Smooth muscle cell (in vitro differentiated cells): ENCODE measurements around the gene FEM1C. TPM values are rescaled to one million over a fixed set of nuclear protein-coding genes. Genes with fewer than 3 reads are reported as not detected.

ENCODE experiments used
- DNase-seq: peaks from one replicate; lab custom pipeline; 2025; ENCODE audit not compliant: unreplicated experiment; lab: John Stamatoyannopoulos, UW
- H2AFZ ChIP-seq: fragments of 200-600 bp; sonication (generic); 2 replicates; pipeline ENCODE4 v1.6.0; 2016; ENCODE audit warnings: antibody characterized with exemption, low read depth, mild to moderate bottlenecking
- H3F3A ChIP-seq: fragments of 200-600 bp; sonication (generic); 2 replicates; pipeline ENCODE4 v1.6.0; 2017; ENCODE audit warnings: antibody characterized with exemption, low read depth
- H3K27ac ChIP-seq: fragments of 200-600 bp; sonication (generic); 2 replicates; pipeline ENCODE4 v1.5.1; 2016; ENCODE audit warnings: low read depth, mild to moderate bottlenecking
- H3K27me3 ChIP-seq: fragments of 200-600 bp; sonication (generic); 2 replicates; pipeline ENCODE4 v1.6.1; 2016; ENCODE audit warnings: low read depth, mild to moderate bottlenecking
- H3K36me3 ChIP-seq: fragments of 200-600 bp; sonication (generic); 2 replicates; pipeline ENCODE4 v1.5.1; 2016; ENCODE audit warnings: low read depth
- H3K4me1 ChIP-seq: fragments of 200-600 bp; sonication (generic); 2 replicates; pipeline ENCODE4 v1.5.1; 2016; ENCODE audit warnings: low read depth
- H3K4me2 ChIP-seq: fragments of 200-600 bp; sonication (generic); 2 replicates; pipeline ENCODE4 v1.6.0; 2016; ENCODE audit warnings: mild to moderate bottlenecking
- H3K4me3 ChIP-seq: fragments of 200-600 bp; sonication (generic); 2 replicates; pipeline ENCODE4 v1.5.1; 2016; ENCODE audit warnings: mild to moderate bottlenecking
- H3K79me2 ChIP-seq: fragments of 200-600 bp; sonication (generic); 2 replicates; pipeline ENCODE4 v1.6.0; 2016; ENCODE audit warnings: low read depth, mild to moderate bottlenecking
- H3K9ac ChIP-seq: fragments of 200-600 bp; sonication (generic); 2 replicates; pipeline ENCODE4 v1.6.0; 2016; ENCODE audit warnings: low read depth
- H3K9me3 ChIP-seq: fragments of 200-600 bp; sonication (generic); replicated peaks from 2 replicates; pipeline ENCODE4 v1.5.1; 2016; ENCODE audit warnings: low read depth
- H4K20me1 ChIP-seq: fragments of 200-600 bp; sonication (generic); 2 replicates; pipeline ENCODE4 v1.6.0; 2016; ENCODE audit warnings: low read depth
- CTCF ChIP-seq: fragments of 200-600 bp; sonication (generic); IDR thresholded peaks from 2 replicates; pipeline ENCODE4 v1.5.1; 2017; ENCODE audit warnings: borderline replicate concordance, mild to moderate bottlenecking, antibody characterized with exemption; ENCODE audit not compliant: insufficient read depth, poor library complexity, severe bottlenecking
- WGBS: methylation state at CpG from one replicate; pipeline ENCODE4 v1.1.7; 2016; ENCODE audit warnings: low lambda C conversion rate; 5-methylcytosine and 5-hydroxymethylcytosine counted together
- polyA plus RNA-seq: library from polyadenylated mRNA; unstranded; fragments of >200 nt; fragmentation: Nextera tagmentation; extraction: Ambion mirVana; gene quantifications from 2 replicates; pipeline ENCODE4 v1.2.1, GENCODE V29; 2016
- total RNA-seq: library from RNA; depleted of rRNA; stranded (reverse); fragments of >200 nt; gene quantifications from 2 replicates; pipeline ENCODE4 v1.2.3, GENCODE V29; 2014

The FEM1C gene
- total and polyA plus RNA-seq, 2 experiments from 2014 or later = 5.9 to 31.7 TPM

GRCh38 chr5:115586525-115587146, 42.1 kb upstream of the FEM1C start:
- no peak overlapping the region for H3K27ac ChIP-seq
- WGBS = 56% methylated on average over 6 of the region's 6 CpGs
- DNase-seq = no peak

GRCh38 chr5:115585265-115585664, 40.7 kb upstream of the FEM1C start:
- Histone ChIP-seq H3K4me1 (peaks cover 8% of the 10 kb centered on the region), H3K9me3 (no peaks in the 10 kb centered on the region), H3K27me3 (no peaks in the 10 kb centered on the region), H3K79me2 (peaks cover 16% of the 10 kb centered on the region), H3F3A (no peaks in the 10 kb centered on the region), H4K20me1 (peaks cover 48% of the 10 kb centered on the region), H3K4me3 (no peak overlapping the region), H3K36me3 (no peaks in the 10 kb centered on the region), H3K9ac (no peak overlapping the region), H3K27ac (no peak overlapping the region), H3K4me2 (no peak overlapping the region), H2AFZ (no peak overlapping the region)
- no peak for DNase-seq
- 94% methylated on average over 1 of the region's 1 CpG for WGBS
- no peak for TF ChIP-seq CTCF

More at GRCh38 chr5:115586525-115587146, 42.1 kb upstream of the FEM1C start:
- Histone ChIP-seq H3K9me3 (no peaks in the 10 kb centered on the region), H3K9ac (no peak overlapping the region), H4K20me1 (peaks cover 62% of the 10 kb centered on the region), H3K36me3 (no peaks in the 10 kb centered on the region), H3F3A (peaks cover 4% of the 10 kb centered on the region), H3K4me1 (peaks cover 8% of the 10 kb centered on the region), H3K79me2 (peaks cover 22% of the 10 kb centered on the region), H3K4me2 (no peak overlapping the region), H3K4me3 (no peak overlapping the region), H2AFZ (no peak overlapping the region), H3K27me3 (no peaks in the 10 kb centered on the region)
- peak; percentile 67 for TF ChIP-seq CTCF

- H3K4me2 ChIP-seq = peak overlapping the region; percentile 49
- peak overlapping the region; percentile 72 for H3K27ac ChIP-seq
- no peak overlapping the region for H3K4me3 ChIP-seq
- H2AFZ ChIP-seq = no peak overlapping the region
- H3K9ac ChIP-seq = no peak overlapping the region
- no peak for DNase-seq
- peaks cover 8% of the 10 kb centered on the region for H3K4me1 ChIP-seq
- no peaks in the 10 kb centered on the region for H3K27me3 ChIP-seq
- H3K9me3 ChIP-seq = no peaks in the 10 kb centered on the region
- no peaks in the 10 kb centered on the region for H3K36me3 ChIP-seq
- peaks cover 16% of the 10 kb centered on the region for H3K79me2 ChIP-seq
- H4K20me1 ChIP-seq = peaks cover 41% of the 10 kb centered on the region
- H3F3A ChIP-seq = no peaks in the 10 kb centered on the region
- 90% methylated on average over 1 of the region's 1 CpG for WGBS
- TF ChIP-seq CTCF = no peak
These were observed 39.9 kb upstream of the FEM1C start for GRCh38 chr5:115584501-115584900.

- Histone ChIP-seq H3K79me2 (peaks cover 16% of the 10 kb centered on the region), H3K36me3 (no peaks in the 10 kb centered on the region), H3K4me2 (peak overlapping the region; percentile 69), H2AFZ (no peak overlapping the region), H4K20me1 (peaks cover 31% of the 10 kb centered on the region), H3K9me3 (no peaks in the 10 kb centered on the region), H3K9ac (no peak overlapping the region), H3K4me3 (no peak overlapping the region), H3K27me3 (no peaks in the 10 kb centered on the region), H3K27ac (peak overlapping the region; percentile 72), H3K4me1 (peaks cover 8% of the 10 kb centered on the region), H3F3A (no peaks in the 10 kb centered on the region)
- DNase-seq = no peak
- WGBS = 35% methylated on average over 3 of the region's 3 CpGs
- TF ChIP-seq CTCF = no peak
These were observed 38.9 kb upstream of the FEM1C start for GRCh38 chr5:115583474-115583873.
